Sigmoid colon (tissue), 3 donors: ENCODE results near the gene EHBP1.

Experiments
- POLR2A ChIP-seq, 2 donors: fragments of 450-650 bp; IDR thresholded peaks; one replicate each; pipeline ENCODE4 v1.6.1; 2016; ENCODE audit warnings: antibody characterized with exemption in 2 of 2, mild to moderate bottlenecking in 2 of 2, moderate library complexity in 2 of 2
- TF ChIP-seq, protein P1 (sequence below), 4 experiments: fragments of 450-650 bp in 3 of 4; fragments of 200-600 bp in 1 of 4; IDR thresholded peaks; one replicate each; pipeline ENCODE4 v1.5.1; 2016 to 2019; ENCODE audit warnings: antibody characterized with exemption in 4 of 4, mild to moderate bottlenecking in 3 of 4, moderate library complexity in 2 of 4

DNA sequence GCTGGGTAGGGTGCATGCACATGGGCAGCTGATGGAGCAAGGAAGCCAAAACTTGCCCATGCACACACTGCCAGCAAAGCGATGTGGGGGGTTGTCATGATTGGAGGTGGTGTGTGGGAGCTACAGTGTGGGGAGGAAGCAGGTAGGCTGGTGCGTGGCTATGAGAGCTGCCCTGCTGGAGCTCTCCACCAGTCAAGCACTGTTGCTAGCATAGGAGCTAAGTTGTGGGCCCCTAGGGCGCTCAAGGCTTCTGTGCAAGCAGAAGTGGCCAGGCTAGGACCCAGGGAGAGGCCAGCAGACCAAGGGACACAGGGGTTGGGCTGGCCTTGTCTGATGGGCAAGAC lies 20.2 kb downstream of the EHBP1 start:
- TF ChIP-seq, protein P1, sequence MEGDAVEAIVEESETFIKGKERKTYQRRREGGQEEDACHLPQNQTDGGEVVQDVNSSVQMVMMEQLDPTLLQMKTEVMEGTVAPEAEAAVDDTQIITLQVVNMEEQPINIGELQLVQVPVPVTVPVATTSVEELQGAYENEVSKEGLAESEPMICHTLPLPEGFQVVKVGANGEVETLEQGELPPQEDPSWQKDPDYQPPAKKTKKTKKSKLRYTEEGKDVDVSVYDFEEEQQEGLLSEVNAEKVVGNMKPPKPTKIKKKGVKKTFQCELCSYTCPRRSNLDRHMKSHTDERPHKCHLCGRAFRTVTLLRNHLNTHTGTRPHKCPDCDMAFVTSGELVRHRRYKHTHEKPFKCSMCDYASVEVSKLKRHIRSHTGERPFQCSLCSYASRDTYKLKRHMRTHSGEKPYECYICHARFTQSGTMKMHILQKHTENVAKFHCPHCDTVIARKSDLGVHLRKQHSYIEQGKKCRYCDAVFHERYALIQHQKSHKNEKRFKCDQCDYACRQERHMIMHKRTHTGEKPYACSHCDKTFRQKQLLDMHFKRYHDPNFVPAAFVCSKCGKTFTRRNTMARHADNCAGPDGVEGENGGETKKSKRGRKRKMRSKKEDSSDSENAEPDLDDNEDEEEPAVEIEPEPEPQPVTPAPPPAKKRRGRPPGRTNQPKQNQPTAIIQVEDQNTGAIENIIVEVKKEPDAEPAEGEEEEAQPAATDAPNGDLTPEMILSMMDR (IDR thresholded peaks at IDR 0.05): no peak
- no peak for TF ChIP-seq POLR2A (IDR thresholded peaks at IDR 0.05)
